SK-N-SH (cell line): ENCODE results near the gene CUX1. TPM values are rescaled to one million over a fixed set of nuclear protein-coding genes. Genes with fewer than 3 reads are reported as not detected.

Experiments used
- CTCF ChIA-PET: fragments of 300-600, 350-600 bp; formaldehyde crosslinking; extraction: SDS; loops from one replicate; lab custom pipeline; 2021; lab: Yijun Ruan, JAX
- POLR2A ChIA-PET: fragments of 350-600 bp; sonication (Branson Sonifier 250); formaldehyde crosslinking; extraction: SDS; loops from one replicate; lab custom pipeline; 2020; ENCODE audit warnings: antibody characterized with exemption, inconsistent platforms; lab: Yijun Ruan, JAX
- DNase-seq: peaks from one replicate; pipeline ENCODE4 v3.0.0; 2012
- H2AFZ ChIP-seq: fragments of 200-600 bp; sonication (generic); 2 replicates; pipeline ENCODE4 v1.8.1; 2016; ENCODE audit warnings: antibody characterized with exemption, mild to moderate bottlenecking, low read depth
- H3F3A ChIP-seq: fragments of 200-600 bp; sonication (generic); replicated peaks from 2 replicates; pipeline ENCODE3; 2016; ENCODE audit warnings: antibody characterized with exemption, mild to moderate bottlenecking; ENCODE audit not compliant: insufficient read depth
- H3K27ac ChIP-seq, 2 experiments: fragments of 200-500 bp in 1 of 2; fragments of 200-600 bp in 1 of 2; sonication (Bioruptor generic) in 1 of 2; sonication (generic), shearing (Covaris generic) in 1 of 2; 2 replicates each; pipeline versions ENCODE4 v1.5.1 to v1.6.1; 2014 to 2016; ENCODE audit warnings: low read depth in 2 of 2, inconsistent platforms in 1 of 2, low read length in 1 of 2, mild to moderate bottlenecking in 1 of 2, mixed read lengths in 1 of 2
- H3K27me3 ChIP-seq: fragments of 200-600 bp; sonication (generic), shearing (Covaris generic); 2 replicates; pipeline ENCODE4 v1.6.1; 2016; ENCODE audit warnings: mixed run types; ENCODE audit not compliant: insufficient read depth
- H3K36me3 ChIP-seq, 2 experiments: fragments of 200-500 bp in 1 of 2; fragments of 200-600 bp in 1 of 2; sonication (Bioruptor generic) in 1 of 2; sonication (generic) in 1 of 2; replicated peaks in 1 of 2; 2 replicates each; pipeline versions ENCODE3 to v1.5.1; 2014 to 2016; ENCODE audit warnings: low read length in 1 of 2, mild to moderate bottlenecking in 1 of 2; ENCODE audit not compliant: insufficient read depth in 2 of 2, control insufficient read depth in 1 of 2
- H3K4me1 ChIP-seq, 2 experiments: fragments of 200-500 bp in 1 of 2; fragments of 200-600 bp in 1 of 2; sonication (Bioruptor generic) in 1 of 2; sonication (generic), shearing (Covaris generic) in 1 of 2; 2 replicates each; pipeline versions ENCODE4 v1.5.1 to v1.6.1; 2014 to 2016; ENCODE audit warnings: low read depth in 1 of 2, low read length in 1 of 2, mixed run types in 1 of 2; ENCODE audit not compliant: insufficient read depth in 2 of 2, control insufficient read depth in 1 of 2
- H3K4me2 ChIP-seq: fragments of 200-600 bp; sonication (generic), shearing (Covaris generic); 2 replicates; pipeline ENCODE4 v1.6.1; 2017; ENCODE audit warnings: mixed run types
- H3K4me3 ChIP-seq, 2 experiments: fragments of 200-500 bp in 1 of 2; fragments of 200-600 bp in 1 of 2; sonication (Bioruptor generic) in 1 of 2; sonication (generic), shearing (Covaris generic) in 1 of 2; 2 replicates each; pipeline versions ENCODE4 v1.5.1 to v1.8.1; 2014 to 2016; ENCODE audit warnings: low read depth in 2 of 2, inconsistent platforms in 1 of 2, low read length in 1 of 2, mild to moderate bottlenecking in 1 of 2, mixed read lengths in 1 of 2, moderate library complexity in 1 of 2
- H3K79me2 ChIP-seq: fragments of 200-600 bp; sonication (generic); 2 replicates; pipeline ENCODE4 v1.8.1; 2017; ENCODE audit warnings: mild to moderate bottlenecking; ENCODE audit not compliant: insufficient read depth
- H3K9ac ChIP-seq: fragments of 200-600 bp; sonication (generic); 2 replicates; pipeline ENCODE4 v1.6.1; 2017; ENCODE audit warnings: mixed run types
- H3K9me2 ChIP-seq: fragments of 200-600 bp; sonication (generic); 2 replicates; pipeline ENCODE4 v1.6.1; 2017; ENCODE audit warnings: mixed run types
- H3K9me3 ChIP-seq: fragments of 200-600 bp; sonication (generic); 2 replicates; pipeline ENCODE4 v1.6.1; 2017; ENCODE audit warnings: mixed run types, mild to moderate bottlenecking, moderate library complexity
- H4K20me1 ChIP-seq: fragments of 200-600 bp; sonication (generic); 2 replicates; pipeline ENCODE4 v1.6.1; 2017; ENCODE audit warnings: mild to moderate bottlenecking, mixed run types; ENCODE audit not compliant: insufficient read depth
- EZH2phosphoT487 ChIP-seq: fragments of 200-600 bp; sonication (generic); IDR thresholded peaks from 2 replicates; pipeline ENCODE4 v1.6.1; 2017; ENCODE audit warnings: low read depth, mixed run types, mild to moderate bottlenecking, antibody characterized with exemption, moderate library complexity, borderline replicate concordance
- FOSL2 ChIP-seq: IDR thresholded peaks from 2 replicates; pipeline ENCODE4 v1.4.0; 2012; ENCODE audit warnings: low read depth, mild to moderate bottlenecking, moderate library complexity, borderline replicate concordance
- FOXJ3 ChIP-seq: sonication (generic); formaldehyde crosslinking; IDR thresholded peaks from 2 replicates; pipeline ENCODE4 v1.5.1; 2020; ENCODE audit warnings: mild to moderate bottlenecking, missing genetic modification reagents
- FOXM1 ChIP-seq: IDR thresholded peaks from 2 replicates; pipeline ENCODE4 v1.4.0; 2012; ENCODE audit warnings: low read depth, mild to moderate bottlenecking
- GABPA ChIP-seq: IDR thresholded peaks from 2 replicates; pipeline ENCODE4 v1.4.0; 2012; ENCODE audit warnings: low read depth, mild to moderate bottlenecking
- GATA2 ChIP-seq: sonication (generic); formaldehyde crosslinking; IDR thresholded peaks from 2 replicates; pipeline ENCODE4 v1.5.0; 2020; ENCODE audit warnings: mild to moderate bottlenecking, missing genetic modification reagents
- MAX ChIP-seq: IDR thresholded peaks from 2 replicates; pipeline ENCODE4 v1.4.0; 2012; ENCODE audit warnings: low read depth
- NRF1 ChIP-seq: IDR thresholded peaks from 2 replicates; pipeline ENCODE4 v1.6.1; 2012; ENCODE audit warnings: low read depth, mild to moderate bottlenecking, low read length
- POLR2AphosphoS5 ChIP-seq: IDR thresholded peaks from 2 replicates; pipeline ENCODE4 v1.6.1; 2012; ENCODE audit warnings: low read depth, low read length
- RCOR1 ChIP-seq: fragments of 150-350 bp; IDR thresholded peaks from 2 replicates; pipeline ENCODE4 v1.6.1; 2017; ENCODE audit warnings: antibody characterized with exemption, low read length
- RFX5 ChIP-seq: IDR thresholded peaks from 2 replicates; pipeline ENCODE4 v1.6.1; 2012; ENCODE audit warnings: mild to moderate bottlenecking, improper control_type of control experiment, low read length
- RXRA ChIP-seq: IDR thresholded peaks from 2 replicates; pipeline ENCODE4 v1.4.0; 2012; ENCODE audit warnings: low read depth, mild to moderate bottlenecking, borderline replicate concordance
- TAF1 ChIP-seq: IDR thresholded peaks from 2 replicates; pipeline ENCODE4 v1.6.1; 2012; ENCODE audit warnings: low read depth, mild to moderate bottlenecking, low read length, moderate library complexity, borderline replicate concordance
- TCF12 ChIP-seq: IDR thresholded peaks from 2 replicates; pipeline ENCODE4 v1.4.0; 2012
- TEAD4 ChIP-seq: IDR thresholded peaks from 2 replicates; pipeline ENCODE4 v1.4.0; 2012; ENCODE audit warnings: mild to moderate bottlenecking, borderline replicate concordance; ENCODE audit not compliant: insufficient read depth
- USF2 ChIP-seq: fragments of 150-350 bp; IDR thresholded peaks from 2 replicates; pipeline ENCODE4 v1.6.1; 2017; ENCODE audit warnings: antibody characterized with exemption, low read length, low read depth, borderline replicate concordance
- YY1 ChIP-seq: IDR thresholded peaks from 2 replicates; pipeline ENCODE4 v1.4.0; 2012; ENCODE audit warnings: low read depth, mild to moderate bottlenecking
- WGBS: methylation state at CpG from one replicate; pipeline ENCODE4 v1.1.6; 2017; ENCODE audit warnings: low lambda C conversion rate; 5-methylcytosine and 5-hydroxymethylcytosine counted together
- polyA plus RNA-seq, 3 experiments: library from polyadenylated mRNA; depleted of rRNA; stranded (reverse); fragments of >200 nt; gene quantifications; 2 replicates each; pipeline ENCODE4 v1.2.3, GENCODE V29; 2012

The CUX1 gene
- polyA plus RNA-seq, 1 of the 3 experiments (the other 2 are of a cell fraction) = 68.6 TPM

- Histone ChIP-seq H3K27ac (no peak overlapping the region), H3K4me2 (no peak overlapping the region), H3K9me2 (no peaks in the 10 kb centered on the region), H3K79me2 (no peaks in the 10 kb centered on the region), H4K20me1 (no peaks in the 10 kb centered on the region), H2AFZ (no peak overlapping the region), H3K9me3 (no peaks in the 10 kb centered on the region), H3K4me1 (peaks cover 0 to 19% of the 10 kb centered on the region in 2 experiments; a peak in 1 of 4 replicates), H3K36me3 (no peaks in the 10 kb centered on the region), H3K9ac (no peak overlapping the region), H3F3A (no peaks in the 10 kb centered on the region), H3K27me3 (no peaks in the 10 kb centered on the region), H3K4me3 (no peak overlapping the region)
- DNase-seq = no peak
- ChIA-PET CTCF (interaction anchor here (2.4 to 4.4 kb wide), 2 partner anchors 10 to 720 kb away, joined by 8 to 40 read pairs; no protein-coding TSS in a partner anchor), POLR2A (no interaction called here)
- TF ChIP-seq TCF12 (no peak), TEAD4 (no peak), TAF1 (no peak), RXRA (no peak), GATA2 (no peak), GABPA (no peak), POLR2AphosphoS5 (no peak), EZH2phosphoT487 (no peak), RCOR1 (no peak), RFX5 (no peak), MAX (no peak)
- WGBS = 95% methylated on average over 13 of the region's 13 CpGs
Observed at GRCh38 chr7:102262546-102262945, 445.1 kb downstream of the CUX1 start.

GRCh38 chr7:102264367-102264891 is 447.0 kb downstream of the CUX1 start:
- no peak overlapping the region for H3K4me2 ChIP-seq
- no peaks in the 10 kb centered on the region for H3F3A ChIP-seq
- ChIA-PET CTCF (interaction anchor here (0.9 to 1.5 kb wide), 3 partner anchors 12 to 722 kb away, joined by 3 read pairs; no protein-coding TSS in a partner anchor), POLR2A (no interaction called here)
- no peak for DNase-seq
- peaks cover 0 to 9% of the 10 kb centered on the region in 2 experiments; a peak in 1 of 4 replicates for H3K4me1 ChIP-seq
- no peaks in the 10 kb centered on the region for H3K9me3 ChIP-seq
- WGBS = 94% methylated on average over 13 of the region's 13 CpGs
- H3K79me2 ChIP-seq = no peaks in the 10 kb centered on the region
- no peaks in the 10 kb centered on the region for H4K20me1 ChIP-seq
- no peaks in the 10 kb centered on the region for H3K36me3 ChIP-seq
- no peaks in the 10 kb centered on the region for H3K9me2 ChIP-seq
- TF ChIP-seq FOXM1 (no peak), FOSL2 (no peak)
- no peak overlapping the region for H2AFZ ChIP-seq
- H3K4me3 ChIP-seq = no peak overlapping the region
- no peak overlapping the region for H3K27ac ChIP-seq
- no peak overlapping the region for H3K9ac ChIP-seq
- no peaks in the 10 kb centered on the region for H3K27me3 ChIP-seq

DNA sequence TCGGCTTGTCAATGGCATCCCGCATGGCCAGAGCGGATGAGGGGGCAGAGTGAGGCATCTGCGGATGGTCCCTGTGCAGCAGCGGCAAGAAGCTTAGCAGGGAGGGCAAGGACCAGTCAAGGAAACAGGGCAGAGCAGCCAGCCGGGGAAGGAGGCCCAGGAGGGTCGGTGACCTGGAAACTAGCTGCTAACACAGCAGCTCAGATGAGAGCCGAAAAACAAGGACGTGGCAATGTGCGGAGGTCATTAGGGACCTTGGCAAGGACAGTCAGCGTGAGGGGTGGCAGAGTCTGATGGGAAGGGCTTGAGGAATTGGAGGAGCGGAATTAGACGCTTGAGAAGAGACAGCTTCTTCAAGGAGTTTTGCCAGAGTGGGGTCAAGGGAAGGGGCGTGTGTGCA is 449.1 kb downstream of the CUX1 start:
- Histone ChIP-seq H3F3A (no peaks in the 10 kb centered on the region), H3K9ac (no peak overlapping the region), H3K4me3 (no peak overlapping the region), H3K4me2 (no peak overlapping the region), H3K4me1 (peaks cover 0 to 18% of the 10 kb centered on the region in 2 experiments; a peak in 1 of 4 replicates), H4K20me1 (no peaks in the 10 kb centered on the region; the same call in 1 of the 2 replicates), H3K27me3 (no peaks in the 10 kb centered on the region), H3K9me2 (no peaks in the 10 kb centered on the region), H3K79me2 (no peaks in the 10 kb centered on the region), H2AFZ (no peak overlapping the region), H3K9me3 (no peaks in the 10 kb centered on the region), H3K27ac (no peak overlapping the region), H3K36me3 (no peaks in the 10 kb centered on the region)
- DNase-seq = no peak
- WGBS = 90% methylated on average over 14 of the region's 14 CpGs
- POLR2A ChIA-PET = no interaction called here
- CTCF ChIA-PET = interaction anchor here (0.7 to 1.8 kb wide), 3 partner anchors 13 to 724 kb away, joined by 3 to 8 read pairs (median 3); no protein-coding TSS in a partner anchor
- no peak for TF ChIP-seq RFX5
- TF ChIP-seq NRF1 = no peak
- TF ChIP-seq FOXJ3 (CRISPR knock-in tag) = no peak
- no peak for TF ChIP-seq FOXM1
- no peak for TF ChIP-seq YY1
- no peak for TF ChIP-seq TEAD4
- TF ChIP-seq USF2 = no peak
- TF ChIP-seq EZH2phosphoT487 = no peak
